Measurements from ENCODE around the gene MICAL3.

DNA sequence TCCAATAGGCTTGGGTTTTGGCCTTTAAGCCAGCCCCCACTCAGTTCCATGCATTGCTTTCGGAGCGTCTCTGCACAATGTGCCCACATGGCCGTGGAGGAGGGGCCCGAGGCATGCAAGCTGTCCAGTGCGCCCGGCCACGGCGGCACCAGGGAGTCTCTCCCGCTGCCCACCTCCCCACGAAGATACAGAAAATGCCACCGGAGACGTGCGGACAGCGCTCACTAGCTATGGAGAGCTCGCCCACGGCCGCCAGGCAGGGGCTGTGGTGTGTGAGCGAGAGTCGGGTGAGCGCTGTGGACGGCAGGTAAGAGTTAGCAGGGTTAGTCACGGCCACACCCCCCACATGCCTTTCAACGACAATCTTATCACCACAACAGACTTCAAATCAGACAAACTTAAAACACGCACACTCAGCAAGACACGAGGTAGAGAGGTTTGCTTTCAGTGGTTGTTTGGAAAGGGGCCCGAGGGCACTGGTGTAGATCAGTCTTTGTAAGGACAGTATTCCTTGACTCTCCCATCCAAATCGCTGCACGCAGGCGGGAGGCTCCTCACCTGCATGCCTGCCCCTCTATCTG lies 231.4 kb downstream of the MICAL3 start:
- TF ChIP-seq HOXA7 (CRISPR knock-in tag; IDR thresholded peaks at IDR 0.05) (no peak), RFX5 (IDR thresholded peaks at IDR 0.05) (no peak), POLR2A (IDR thresholded peaks at IDR 0.05; ENCODE audit: low read length) (no peak), MAFK (IDR thresholded peaks at IDR 0.05; ENCODE audit: partially characterized antibody) (peak; percentile 37), NPAS2 (CRISPR knock-in tag; IDR thresholded peaks at IDR 0.05; ENCODE audit: borderline replicate concordance) (no peak)
- TF ChIP-seq, protein P1, sequence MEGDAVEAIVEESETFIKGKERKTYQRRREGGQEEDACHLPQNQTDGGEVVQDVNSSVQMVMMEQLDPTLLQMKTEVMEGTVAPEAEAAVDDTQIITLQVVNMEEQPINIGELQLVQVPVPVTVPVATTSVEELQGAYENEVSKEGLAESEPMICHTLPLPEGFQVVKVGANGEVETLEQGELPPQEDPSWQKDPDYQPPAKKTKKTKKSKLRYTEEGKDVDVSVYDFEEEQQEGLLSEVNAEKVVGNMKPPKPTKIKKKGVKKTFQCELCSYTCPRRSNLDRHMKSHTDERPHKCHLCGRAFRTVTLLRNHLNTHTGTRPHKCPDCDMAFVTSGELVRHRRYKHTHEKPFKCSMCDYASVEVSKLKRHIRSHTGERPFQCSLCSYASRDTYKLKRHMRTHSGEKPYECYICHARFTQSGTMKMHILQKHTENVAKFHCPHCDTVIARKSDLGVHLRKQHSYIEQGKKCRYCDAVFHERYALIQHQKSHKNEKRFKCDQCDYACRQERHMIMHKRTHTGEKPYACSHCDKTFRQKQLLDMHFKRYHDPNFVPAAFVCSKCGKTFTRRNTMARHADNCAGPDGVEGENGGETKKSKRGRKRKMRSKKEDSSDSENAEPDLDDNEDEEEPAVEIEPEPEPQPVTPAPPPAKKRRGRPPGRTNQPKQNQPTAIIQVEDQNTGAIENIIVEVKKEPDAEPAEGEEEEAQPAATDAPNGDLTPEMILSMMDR (IDR thresholded peaks at IDR 0.05) = no peak
